Cardiac fibroblast (primary cell): ENCODE data around the gene ADAMTS6.
A peak's percentile ranks its signal among the peaks of the same experiment; 100 is the strongest.

Experiments
- DNase-seq, 2 donors: peaks; one replicate each; pipeline versions ENCODE4 v3.0.0 to v3.0.0-alpha.2; 2010; ENCODE audit warnings: low read depth in 2 of 2
- H3K4me3 ChIP-seq, 2 donors: replicated peaks in 1 of 2; 1 replicate in 1 of 2; 2 replicates in 1 of 2; pipeline ENCODE4 v1.5.1; 2011; ENCODE audit warnings: low read depth in 2 of 2, low read length in 2 of 2, mild to moderate bottlenecking in 2 of 2, moderate library complexity in 1 of 2
- TF ChIP-seq, protein P1 (sequence below): IDR thresholded peaks from one replicate; pipeline ENCODE4 v1.5.1; 2011; ENCODE audit warnings: low read depth, mild to moderate bottlenecking, low read length, inconsistent platforms

The ADAMTS6 gene

DNA sequence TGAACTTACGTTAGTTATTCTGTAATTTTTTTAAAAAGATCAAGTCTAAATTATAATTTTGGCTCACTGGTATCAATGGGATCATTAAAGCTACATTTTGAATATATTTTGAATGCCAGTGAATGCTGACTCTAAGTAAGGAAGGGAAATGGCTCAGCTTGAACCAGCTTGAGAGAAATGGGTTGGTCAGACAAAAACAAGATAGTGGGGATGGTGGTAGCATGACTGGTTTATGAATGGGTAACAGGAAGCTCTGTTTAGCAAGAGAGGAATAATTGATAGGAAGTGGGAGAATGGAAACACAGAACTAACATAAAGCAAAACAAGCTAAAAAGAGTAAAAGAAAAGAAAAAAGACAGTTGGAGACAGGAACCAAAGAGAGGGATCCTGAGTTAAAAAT lies 220.2 kb downstream of the ADAMTS6 start:
- no peak overlapping the region for H3K4me3 ChIP-seq
- DNase-seq = peak; percentile 7 to 53
- TF ChIP-seq, protein P1, sequence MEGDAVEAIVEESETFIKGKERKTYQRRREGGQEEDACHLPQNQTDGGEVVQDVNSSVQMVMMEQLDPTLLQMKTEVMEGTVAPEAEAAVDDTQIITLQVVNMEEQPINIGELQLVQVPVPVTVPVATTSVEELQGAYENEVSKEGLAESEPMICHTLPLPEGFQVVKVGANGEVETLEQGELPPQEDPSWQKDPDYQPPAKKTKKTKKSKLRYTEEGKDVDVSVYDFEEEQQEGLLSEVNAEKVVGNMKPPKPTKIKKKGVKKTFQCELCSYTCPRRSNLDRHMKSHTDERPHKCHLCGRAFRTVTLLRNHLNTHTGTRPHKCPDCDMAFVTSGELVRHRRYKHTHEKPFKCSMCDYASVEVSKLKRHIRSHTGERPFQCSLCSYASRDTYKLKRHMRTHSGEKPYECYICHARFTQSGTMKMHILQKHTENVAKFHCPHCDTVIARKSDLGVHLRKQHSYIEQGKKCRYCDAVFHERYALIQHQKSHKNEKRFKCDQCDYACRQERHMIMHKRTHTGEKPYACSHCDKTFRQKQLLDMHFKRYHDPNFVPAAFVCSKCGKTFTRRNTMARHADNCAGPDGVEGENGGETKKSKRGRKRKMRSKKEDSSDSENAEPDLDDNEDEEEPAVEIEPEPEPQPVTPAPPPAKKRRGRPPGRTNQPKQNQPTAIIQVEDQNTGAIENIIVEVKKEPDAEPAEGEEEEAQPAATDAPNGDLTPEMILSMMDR = no peak

DNA sequence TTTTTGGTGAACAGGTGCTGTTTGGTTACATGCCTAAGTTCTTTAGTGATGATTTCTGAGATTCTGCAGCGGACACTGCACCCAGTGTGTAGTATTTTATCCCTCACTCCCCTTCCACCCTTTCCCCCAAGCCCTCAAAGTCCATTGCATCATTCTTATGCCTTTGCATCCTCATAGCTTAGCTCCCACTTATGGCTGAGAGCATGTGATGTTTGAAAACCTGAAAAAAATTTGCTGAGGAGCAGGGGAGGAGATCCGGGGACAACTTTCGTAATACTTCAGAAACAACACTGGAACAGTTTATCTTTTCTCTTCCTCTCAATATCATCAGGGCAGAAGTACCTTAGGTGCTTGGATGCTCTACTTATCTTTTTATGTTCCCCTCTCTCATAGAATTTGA lies 226.4 kb downstream of the ADAMTS6 start:
- TF ChIP-seq, protein P1 = no peak
- no peak overlapping the region for H3K4me3 ChIP-seq
- peak in 1 of 2 donors; percentile 15 for DNase-seq

- no peak for DNase-seq
- TF ChIP-seq, protein P1 = no peak
These were observed 228.7 kb downstream of the ADAMTS6 start for GRCh38 chr5:65252977-65253376.

DNA sequence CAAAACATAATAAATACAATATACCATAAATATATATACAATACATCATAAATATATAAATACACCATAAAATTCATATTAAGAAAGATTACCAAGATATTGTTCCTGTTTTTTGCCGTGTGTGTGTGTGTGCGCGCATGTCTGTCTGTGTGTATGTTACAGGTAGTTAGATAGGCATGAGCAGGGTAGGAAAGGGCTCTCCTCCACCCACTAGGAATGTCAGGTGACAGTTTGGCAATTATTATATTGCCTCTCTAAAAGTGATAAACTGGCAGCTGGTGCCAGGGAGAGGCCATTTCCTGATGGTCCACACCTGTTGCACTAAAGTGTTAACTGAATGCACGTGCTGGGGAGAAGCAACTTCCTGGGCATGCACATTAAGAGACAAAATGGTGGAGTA lies 232.8 kb downstream of the ADAMTS6 start:
- TF ChIP-seq, protein P1 = no peak
- DNase-seq = no peak
- no peak overlapping the region for H3K4me3 ChIP-seq

More at GRCh38 chr5:65252977-65253376, 228.7 kb downstream of the ADAMTS6 start:
- H3K4me3 ChIP-seq = no peak overlapping the region

DNA sequence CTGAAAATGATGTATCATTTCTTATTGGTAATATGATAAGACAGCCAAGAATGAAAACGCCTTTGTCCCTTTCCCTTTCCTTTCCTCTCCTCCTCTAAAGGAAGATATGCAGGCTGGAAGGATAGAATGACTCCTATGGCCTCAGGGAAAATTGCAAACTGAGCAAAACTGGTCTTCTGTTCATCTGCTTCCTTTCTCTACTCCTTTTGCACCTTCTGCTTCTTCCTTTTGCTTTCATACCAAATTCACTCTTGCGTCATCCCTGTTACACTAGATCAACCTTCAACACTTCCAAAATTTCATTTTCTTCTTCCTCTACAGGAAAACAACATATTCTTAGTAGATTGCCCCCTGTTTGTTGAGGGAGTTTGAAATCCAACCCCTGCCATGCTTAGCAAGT lies 234.1 kb downstream of the ADAMTS6 start:
- no peak overlapping the region for H3K4me3 ChIP-seq
- TF ChIP-seq, protein P1 = no peak
- DNase-seq = no peak

- DNase-seq = no peak
- TF ChIP-seq, protein P1 = no peak
- H3K4me3 ChIP-seq = no peak overlapping the region
These were observed 235.0 kb downstream of the ADAMTS6 start for GRCh38 chr5:65246741-65247140.

- no peak overlapping the region for H3K4me3 ChIP-seq
- TF ChIP-seq, protein P1 = no peak
- DNase-seq = no peak
These were observed 237.7 kb downstream of the ADAMTS6 start for GRCh38 chr5:65244031-65244430.
